ENCODE measurements around the gene LASP1.

The LASP1 gene

DNA sequence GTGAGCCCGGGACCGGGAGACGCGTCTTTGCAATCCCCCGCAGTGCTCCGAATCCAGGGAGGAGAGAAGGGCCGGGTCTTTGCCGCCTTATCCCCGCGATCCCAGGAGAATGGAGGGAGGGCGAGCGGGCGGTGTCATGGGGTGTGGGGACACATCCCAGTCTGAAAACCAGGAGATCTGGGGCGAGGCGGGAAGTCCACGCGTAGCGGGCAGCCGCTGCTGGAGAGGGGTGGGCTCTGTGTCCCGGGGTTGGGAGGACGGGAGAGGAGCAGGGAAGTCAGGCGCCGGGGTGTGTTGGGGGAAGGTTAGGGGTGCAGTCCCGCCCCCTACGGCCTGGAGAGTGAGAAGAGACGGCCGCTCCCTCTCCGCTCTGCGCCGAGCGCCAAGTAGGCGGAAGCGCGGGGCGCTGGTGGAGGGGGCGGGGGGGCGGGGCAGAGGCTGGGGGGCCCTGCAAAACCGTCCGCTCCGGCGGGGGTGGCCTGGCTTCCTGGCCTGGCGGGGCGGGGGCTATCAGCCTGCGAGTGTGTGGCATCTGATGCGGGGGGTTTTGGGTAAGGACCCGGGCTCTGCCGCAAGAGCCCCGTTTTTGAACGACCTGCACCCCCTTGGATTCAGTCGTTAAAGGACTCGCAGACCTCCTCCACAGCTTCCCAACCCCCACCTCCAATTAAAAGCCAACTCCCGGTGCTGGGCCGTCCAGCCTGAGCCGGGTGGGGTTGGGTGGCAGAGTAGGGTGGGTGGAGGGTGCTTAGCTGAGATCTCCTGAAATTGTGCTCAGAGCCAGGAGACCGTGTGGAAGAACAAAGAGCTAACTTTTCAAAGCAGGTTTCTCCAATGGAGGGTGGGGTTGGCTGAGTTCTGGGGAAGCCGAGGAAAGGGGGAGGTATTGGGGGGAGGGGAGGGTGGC, 654 bp downstream of the LASP1 start:
- peak overlapping the region; percentile 95 for H3K4me3 ChIP-seq (ENCODE audit: low read depth, low read length)
- DNase-seq (ENCODE audit: low read depth) = peak; percentile 90
- TF ChIP-seq, protein P1, sequence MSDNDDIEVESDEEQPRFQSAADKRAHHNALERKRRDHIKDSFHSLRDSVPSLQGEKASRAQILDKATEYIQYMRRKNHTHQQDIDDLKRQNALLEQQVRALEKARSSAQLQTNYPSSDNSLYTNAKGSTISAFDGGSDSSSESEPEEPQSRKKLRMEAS (IDR thresholded peaks at IDR 0.05; ENCODE audit: low read depth, low read length) = 0 out of 2 replicates have a peak, but pooled peaks have one; percentile 20
- peak; percentile 33 for TF ChIP-seq POLR2A (IDR thresholded peaks at IDR 0.05; ENCODE audit: extremely low read depth, insufficient read length)
- no peak for TF ChIP-seq CTCF (IDR thresholded peaks at IDR 0.05; ENCODE audit: low read depth, low read length)
- TF ChIP-seq MYC (IDR thresholded peaks at IDR 0.05; ENCODE audit: low read depth, low read length) = no peak

- peak; percentile 51 for TF ChIP-seq CTCF (IDR thresholded peaks at IDR 0.05; ENCODE audit: low read depth, low read length)
- TF ChIP-seq POLR2A (IDR thresholded peaks at IDR 0.05; ENCODE audit: extremely low read depth, insufficient read length) = no peak
- no peak; the same call in 1 of the 2 replicates for TF ChIP-seq MYC (IDR thresholded peaks at IDR 0.05; ENCODE audit: low read depth, low read length)
- TF ChIP-seq, protein P1 (IDR thresholded peaks at IDR 0.05; ENCODE audit: low read depth, low read length) = peak; percentile 58
- H3K4me3 ChIP-seq (ENCODE audit: low read depth, low read length) = peak overlapping the region; percentile 95
- peak; percentile 94 for DNase-seq (ENCODE audit: low read depth)
These were observed 1.6 kb downstream of the LASP1 start for GRCh38 chr17:38871247-38872015.

DNA sequence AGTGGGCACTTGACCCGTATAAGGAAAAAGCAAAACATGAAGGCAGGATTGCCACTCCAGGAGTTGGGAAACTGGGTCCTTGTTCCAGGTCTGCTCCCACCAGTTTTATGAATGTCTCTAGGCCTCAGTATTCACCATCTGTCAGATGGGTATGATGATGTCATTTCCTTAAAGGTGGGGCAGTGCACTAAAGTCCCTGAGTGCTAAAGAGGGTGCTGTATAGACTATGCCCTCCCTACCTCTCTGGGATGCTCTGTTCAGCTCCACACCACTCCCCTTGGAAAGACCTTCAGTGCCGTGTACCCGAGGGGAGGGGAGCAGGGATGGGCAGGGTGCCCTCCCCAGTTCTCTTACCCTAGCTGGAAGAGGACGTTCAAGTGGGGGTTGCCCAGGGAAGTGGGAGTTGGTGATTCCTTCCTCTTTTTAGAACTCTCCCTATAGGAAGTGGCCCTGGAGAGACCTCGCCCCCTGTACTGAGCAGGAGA, 2.2 kb downstream of the LASP1 start:
- peak; percentile 58 for DNase-seq (ENCODE audit: low read depth)
- TF ChIP-seq, protein P1 (IDR thresholded peaks at IDR 0.05; ENCODE audit: low read depth, low read length) = no peak
- TF ChIP-seq POLR2A (IDR thresholded peaks at IDR 0.05; ENCODE audit: extremely low read depth, insufficient read length) = no peak
- TF ChIP-seq CTCF (IDR thresholded peaks at IDR 0.05; ENCODE audit: low read depth, low read length) = no peak
- TF ChIP-seq MYC (IDR thresholded peaks at IDR 0.05; ENCODE audit: low read depth, low read length) = no peak
- H3K4me3 ChIP-seq (ENCODE audit: low read depth, low read length) = peak overlapping the region; percentile 95

GRCh38 chr17:38872671-38873385, 3.0 kb downstream of the LASP1 start:
- TF ChIP-seq MYC (IDR thresholded peaks at IDR 0.05; ENCODE audit: low read depth, low read length) (no peak), POLR2A (IDR thresholded peaks at IDR 0.05; ENCODE audit: extremely low read depth, insufficient read length) (no peak), CTCF (IDR thresholded peaks at IDR 0.05; ENCODE audit: low read depth, low read length) (no peak)
- TF ChIP-seq, protein P1 (IDR thresholded peaks at IDR 0.05; ENCODE audit: low read depth, low read length) = no peak
- H3K4me3 ChIP-seq (ENCODE audit: low read depth, low read length) = peak overlapping the region; percentile 95
- DNase-seq (ENCODE audit: low read depth) = no peak
